Measurements from ENCODE around the gene TBXAS1. TPM values are rescaled to one million over a fixed set of nuclear protein-coding genes. Genes with fewer than 3 reads are reported as not detected.
"Not testable (repeated sequence)": the region's sequence is repeated elsewhere in the genome, so short reads cannot be mapped to it uniquely, and the experiment has no call there.

TBXAS1 gene
- total RNA-seq, 2 donors from 2014 or later: 12.0 to 17.0 TPM

DNA sequence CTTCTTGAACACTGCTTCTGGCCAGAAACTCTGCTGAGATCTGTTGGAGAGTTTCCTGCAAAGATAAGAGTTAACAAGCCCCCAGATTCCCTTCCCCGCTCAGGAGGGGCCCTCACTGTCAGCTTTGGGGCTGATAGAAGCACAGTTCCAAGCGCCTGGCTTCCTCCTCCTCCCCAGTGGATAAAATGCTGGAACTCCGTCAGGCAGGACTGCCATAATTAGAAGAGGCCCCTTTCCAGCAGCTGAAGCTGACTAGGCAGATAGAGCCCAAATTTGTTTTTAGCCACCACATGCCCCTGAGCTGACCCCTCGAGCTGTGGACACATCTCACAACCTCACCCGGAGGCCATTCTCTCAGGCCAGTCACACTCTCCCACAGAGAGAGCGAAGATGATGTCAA is 89.4 kb downstream of the TBXAS1 start:
- intact Hi-C loops (cut with DNase I): no loop called here
- H3K9me3 ChIP-seq: no peaks in the 10 kb centered on the region
- no peak for DNase-seq
- TF ChIP-seq, protein P1, sequence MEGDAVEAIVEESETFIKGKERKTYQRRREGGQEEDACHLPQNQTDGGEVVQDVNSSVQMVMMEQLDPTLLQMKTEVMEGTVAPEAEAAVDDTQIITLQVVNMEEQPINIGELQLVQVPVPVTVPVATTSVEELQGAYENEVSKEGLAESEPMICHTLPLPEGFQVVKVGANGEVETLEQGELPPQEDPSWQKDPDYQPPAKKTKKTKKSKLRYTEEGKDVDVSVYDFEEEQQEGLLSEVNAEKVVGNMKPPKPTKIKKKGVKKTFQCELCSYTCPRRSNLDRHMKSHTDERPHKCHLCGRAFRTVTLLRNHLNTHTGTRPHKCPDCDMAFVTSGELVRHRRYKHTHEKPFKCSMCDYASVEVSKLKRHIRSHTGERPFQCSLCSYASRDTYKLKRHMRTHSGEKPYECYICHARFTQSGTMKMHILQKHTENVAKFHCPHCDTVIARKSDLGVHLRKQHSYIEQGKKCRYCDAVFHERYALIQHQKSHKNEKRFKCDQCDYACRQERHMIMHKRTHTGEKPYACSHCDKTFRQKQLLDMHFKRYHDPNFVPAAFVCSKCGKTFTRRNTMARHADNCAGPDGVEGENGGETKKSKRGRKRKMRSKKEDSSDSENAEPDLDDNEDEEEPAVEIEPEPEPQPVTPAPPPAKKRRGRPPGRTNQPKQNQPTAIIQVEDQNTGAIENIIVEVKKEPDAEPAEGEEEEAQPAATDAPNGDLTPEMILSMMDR (IDR thresholded peaks at IDR 0.05): no peak
- H3K9ac ChIP-seq (ENCODE audit: low read depth in 2 of 2, low read length in 2 of 2): no peak overlapping the region
- H3K27ac ChIP-seq: no peak overlapping the region
- no peak overlapping the region for H3K4me3 ChIP-seq
- H3K4me1 ChIP-seq: no peaks in the 10 kb centered on the region
- H3K36me3 ChIP-seq: no peaks in the 10 kb centered on the region
- no peaks in the 10 kb centered on the region for H3K27me3 ChIP-seq

DNA sequence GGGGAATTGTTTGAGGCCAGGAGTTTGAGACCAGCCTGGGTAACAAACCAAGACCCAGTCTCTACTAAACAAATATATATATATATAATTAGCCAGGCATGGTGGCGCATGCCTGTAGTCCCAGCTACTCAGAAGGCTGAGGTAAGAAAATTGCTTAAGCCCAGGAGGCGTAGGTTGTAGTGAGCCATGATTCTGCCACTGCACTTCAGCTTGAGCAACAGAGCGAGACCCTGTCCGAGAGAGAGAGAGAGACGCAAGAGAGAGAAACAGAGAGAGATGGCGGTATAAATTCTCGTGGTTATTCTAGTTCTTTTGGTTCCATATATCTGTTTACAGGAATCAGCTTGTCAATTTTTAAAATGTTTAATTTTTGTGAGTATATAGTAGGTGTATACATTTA is 94.0 kb downstream of the TBXAS1 start:
- TF ChIP-seq, protein P1 (IDR thresholded peaks at IDR 0.05): no peak
- H3K9ac ChIP-seq (ENCODE audit: low read depth in 2 of 2, low read length in 2 of 2): no peak overlapping the region
- H3K4me3 ChIP-seq: no peak overlapping the region
- H3K9me3 ChIP-seq: no peaks in the 10 kb centered on the region
- H3K27ac ChIP-seq: no peak overlapping the region
- H3K4me1 ChIP-seq: no peaks in the 10 kb centered on the region
- DNase-seq: no peak
- H3K27me3 ChIP-seq: no peaks in the 10 kb centered on the region
- no peaks in the 10 kb centered on the region for H3K36me3 ChIP-seq
- intact Hi-C loops (cut with DNase I): no loop called here

DNA sequence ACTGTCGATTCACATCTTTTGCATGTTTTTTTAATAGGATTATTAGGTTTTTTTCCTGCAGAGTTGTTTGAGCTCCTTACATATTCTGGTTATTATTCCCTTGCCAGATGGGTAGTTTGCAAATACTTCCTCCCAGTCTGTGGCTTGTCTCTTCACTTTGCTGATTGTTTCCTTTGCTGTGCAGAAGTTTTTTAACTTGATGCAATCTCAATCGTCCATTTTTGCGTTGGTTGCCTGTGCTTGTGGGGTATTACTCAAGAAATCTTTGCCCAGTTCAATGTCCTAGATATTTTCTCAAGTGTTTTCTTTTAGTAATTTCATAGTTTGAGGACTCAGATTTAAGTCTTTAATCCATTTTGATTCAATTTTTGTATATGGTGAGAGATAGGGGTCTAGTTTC is 95.4 kb downstream of the TBXAS1 start:
- no peaks in the 10 kb centered on the region for H3K9me3 ChIP-seq
- no peak for DNase-seq
- no peak overlapping the region for H3K4me3 ChIP-seq
- H3K36me3 ChIP-seq: no peaks in the 10 kb centered on the region
- H3K4me1 ChIP-seq: no peaks in the 10 kb centered on the region
- no peaks in the 10 kb centered on the region for H3K27me3 ChIP-seq
- no peak overlapping the region for H3K27ac ChIP-seq
- H3K9ac ChIP-seq (ENCODE audit: low read depth in 2 of 2, low read length in 2 of 2): no peak overlapping the region
- TF ChIP-seq, protein P1 (IDR thresholded peaks at IDR 0.05): no peak
- intact Hi-C loops (cut with DNase I): no loop called here

DNA sequence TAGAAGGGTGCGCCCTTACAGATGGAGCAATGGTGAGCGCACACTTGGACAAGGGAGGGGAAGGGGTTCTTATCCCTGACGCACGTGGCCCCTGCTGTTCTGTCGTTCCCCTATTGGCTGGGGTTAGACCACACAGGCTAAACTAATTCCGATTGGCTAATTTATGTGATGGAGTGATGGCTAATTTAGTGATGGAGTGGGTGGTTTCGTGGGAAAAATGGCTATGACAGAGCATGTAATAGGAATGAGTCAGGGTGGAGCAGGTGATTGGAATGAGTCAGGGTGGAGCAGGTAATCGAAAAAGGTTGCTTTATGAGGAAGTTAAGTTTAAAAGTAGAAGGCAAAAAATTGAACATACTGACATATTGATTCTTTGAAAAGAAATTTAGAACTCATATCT is 100.2 kb downstream of the TBXAS1 start:
- H3K9me3 ChIP-seq; H3K27ac ChIP-seq; H3K4me3 ChIP-seq; H3K4me1 ChIP-seq; H3K9ac ChIP-seq (ENCODE audit: low read depth in 2 of 2, low read length in 2 of 2); H3K36me3 ChIP-seq; intact Hi-C loops (cut with DNase I); DNase-seq; H3K27me3 ChIP-seq: not testable (repeated sequence)

DNA sequence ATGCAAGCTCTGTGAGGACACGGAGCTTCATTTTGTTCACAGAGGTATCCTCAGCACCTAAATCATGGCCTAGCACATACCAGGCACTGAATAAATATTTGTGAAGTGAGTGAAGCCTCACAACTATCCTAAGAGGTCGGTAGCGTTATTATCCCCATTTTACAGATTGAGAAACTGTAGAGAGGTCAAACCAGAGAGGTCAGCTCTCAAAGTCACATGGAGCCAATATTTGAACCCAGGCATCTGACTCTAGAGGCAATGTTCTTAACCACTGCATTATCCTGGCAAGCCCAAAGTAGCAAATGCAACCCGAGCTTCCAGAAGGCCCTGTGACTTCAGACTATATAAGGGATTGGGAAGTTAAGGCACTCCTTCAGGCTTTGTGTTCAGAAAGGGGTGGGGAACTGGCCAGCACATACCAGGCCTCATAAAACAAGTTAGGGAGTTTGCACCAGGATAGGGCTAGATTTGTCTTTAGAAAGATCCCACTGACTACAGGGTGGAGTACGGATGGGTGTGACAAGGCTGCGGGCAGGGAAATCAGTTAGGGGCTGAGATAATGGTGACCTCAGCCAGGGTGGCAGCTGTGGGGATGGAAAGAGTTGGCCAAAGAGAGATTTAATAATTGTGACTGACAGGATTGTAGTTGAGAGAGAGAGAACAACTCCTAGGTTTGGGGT is 101.4 kb downstream of the TBXAS1 start:
- Histone ChIP-seq H3K9me3 (no peaks in the 10 kb centered on the region), H3K9ac (ENCODE audit: low read depth in 2 of 2, low read length in 2 of 2) (no peak overlapping the region), H3K27me3 (no peaks in the 10 kb centered on the region), H3K4me1 (no peaks in the 10 kb centered on the region), H3K4me3 (no peak overlapping the region), H3K36me3 (no peaks in the 10 kb centered on the region), H3K27ac (no peak overlapping the region)
- no peak for DNase-seq
- TF ChIP-seq, protein P1 (IDR thresholded peaks at IDR 0.05): no peak
- intact Hi-C loops (cut with DNase I): loop anchor here (10.0 kb wide), 1 partner anchor 64 kb away; no protein-coding TSS in a partner anchor

DNA sequence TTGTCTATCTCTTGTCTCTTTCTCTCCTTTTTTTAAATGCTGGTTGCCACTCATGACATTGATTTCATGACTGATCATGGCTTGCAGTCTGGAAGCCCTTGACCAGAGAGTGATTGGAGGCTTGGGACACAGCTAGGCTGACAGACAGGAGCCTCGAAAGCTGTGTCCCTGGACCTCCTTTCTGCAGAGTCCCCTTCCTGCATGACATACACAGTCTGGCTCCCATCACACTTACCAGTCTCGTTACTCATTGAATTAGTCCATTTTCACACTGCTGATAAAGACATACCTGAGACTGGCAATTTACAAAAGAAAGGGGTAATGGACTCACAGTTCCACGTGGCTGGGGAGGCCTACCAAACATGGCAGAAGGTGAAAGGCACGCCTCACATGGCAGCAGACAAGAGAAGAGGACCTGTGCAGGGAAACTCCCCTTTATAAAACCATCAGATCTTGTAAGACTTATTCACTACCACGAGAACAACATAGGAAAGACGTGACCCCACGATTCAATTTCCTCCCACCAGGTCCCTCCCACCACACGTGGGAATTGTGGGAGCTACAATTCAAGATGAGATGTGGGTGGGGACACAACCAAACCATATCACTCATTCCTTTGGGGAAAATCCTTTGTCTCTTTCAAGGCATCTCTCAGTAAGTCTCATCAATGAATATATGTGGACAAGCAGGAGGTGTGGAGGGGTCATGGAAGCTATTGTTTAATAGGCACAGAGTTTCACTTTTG is 102.3 kb downstream of the TBXAS1 start:
- Histone ChIP-seq H3K9ac (ENCODE audit: low read depth in 2 of 2, low read length in 2 of 2) (no peak overlapping the region), H3K27ac (no peak overlapping the region), H3K9me3 (no peaks in the 10 kb centered on the region), H3K4me3 (no peak overlapping the region), H3K27me3 (no peaks in the 10 kb centered on the region), H3K4me1 (no peaks in the 10 kb centered on the region), H3K36me3 (no peaks in the 10 kb centered on the region)
- TF ChIP-seq, protein P1 (IDR thresholded peaks at IDR 0.05): no peak
- intact Hi-C loops (cut with DNase I): loop anchor here (10.0 kb wide), 1 partner anchor 63 kb away; no protein-coding TSS in a partner anchor
- DNase-seq: no peak
